ENCODE results near the gene TMX1.

The TMX1 gene

GRCh38 chr14:51276605-51277004 lies 36.6 kb downstream of the TMX1 start:
- no peak for DNase-seq (ENCODE audit: low read depth)

GRCh38 chr14:51277753-51278415 lies 37.8 kb downstream of the TMX1 start:
- TF ChIP-seq CTCF (IDR thresholded peaks at IDR 0.05; ENCODE audit: low read depth, low read length, missing control alignments) = no peak
- in situ Hi-C loops (cut with HindIII; ENCODE audit: low sequenced_read_pairs) = no loop called here
- DNase-seq (ENCODE audit: low read depth) = no peak
- no peak overlapping the region for H3K4me3 ChIP-seq (ENCODE audit: low read depth, low read length)

More at GRCh38 chr14:51276605-51277004, 36.6 kb downstream of the TMX1 start:
- no peak for TF ChIP-seq CTCF (IDR thresholded peaks at IDR 0.05; ENCODE audit: low read depth, low read length, missing control alignments)
- no peak overlapping the region for H3K4me3 ChIP-seq (ENCODE audit: low read depth, low read length)
- in situ Hi-C loops (cut with HindIII; ENCODE audit: low sequenced_read_pairs) = no loop called here

- DNase-seq (ENCODE audit: low read depth) = no peak
- H3K4me3 ChIP-seq (ENCODE audit: low read depth, low read length) = no peak overlapping the region
- in situ Hi-C loops (cut with HindIII; ENCODE audit: low sequenced_read_pairs) = loop anchor here (10.0 kb wide), 1 partner anchor 502 kb away; no protein-coding TSS in a partner anchor
- no peak for TF ChIP-seq CTCF (IDR thresholded peaks at IDR 0.05; ENCODE audit: low read depth, low read length, missing control alignments)
Observed at GRCh38 chr14:51282517-51282916, 42.5 kb downstream of the TMX1 start.

GRCh38 chr14:51283402-51284085 lies 43.5 kb downstream of the TMX1 start:
- TF ChIP-seq CTCF (IDR thresholded peaks at IDR 0.05; ENCODE audit: low read depth, low read length, missing control alignments) = peak; percentile 66
- DNase-seq (ENCODE audit: low read depth) = peak; percentile 89
- in situ Hi-C loops (cut with HindIII; ENCODE audit: low sequenced_read_pairs) = loop anchor here (10.0 kb wide), 1 partner anchor 501 kb away; no protein-coding TSS in a partner anchor
- no peak overlapping the region for H3K4me3 ChIP-seq (ENCODE audit: low read depth, low read length)

GRCh38 chr14:51284241-51284640 lies 44.2 kb downstream of the TMX1 start:
- in situ Hi-C loops (cut with HindIII; ENCODE audit: low sequenced_read_pairs) = loop anchor here (10.0 kb wide), 1 partner anchor 501 kb away; no protein-coding TSS in a partner anchor
- H3K4me3 ChIP-seq (ENCODE audit: low read depth, low read length) = no peak overlapping the region
- TF ChIP-seq CTCF (IDR thresholded peaks at IDR 0.05; ENCODE audit: low read depth, low read length, missing control alignments) = no peak
- DNase-seq (ENCODE audit: low read depth) = no peak

GRCh38 chr14:51285120-51285519 lies 45.1 kb downstream of the TMX1 start:
- in situ Hi-C loops (cut with HindIII; ENCODE audit: low sequenced_read_pairs) = loop anchor here (5.0 to 10.0 kb wide), 2 partner anchors 232 to 500 kb away; no protein-coding TSS in a partner anchor
- H3K4me3 ChIP-seq (ENCODE audit: low read depth, low read length) = no peak overlapping the region
- no peak for DNase-seq (ENCODE audit: low read depth)

More at GRCh38 chr14:51285120-51285519, 45.1 kb downstream of the TMX1 start:
- TF ChIP-seq CTCF (IDR thresholded peaks at IDR 0.05; ENCODE audit: low read depth, low read length, missing control alignments) = no peak
